Stimulated activated CD4-positive, alpha-beta T cell treated with anti-CD3 and anti-CD28 coated beads, Interleukin-12 subunit alpha, Interleukin-12 subunit beta, amount 100 ng/mL, for 48 hours (primary cell): ENCODE results near the gene ATP6V1C2.

ENCODE experiments used
- DNase-seq, 3 donors: peaks; one replicate each; pipeline ENCODE4 v3.0.0-alpha.2; 2020; ENCODE audit warnings: low read depth in 2 of 3, low spot score in 1 of 3

ATP6V1C2 gene

GRCh38 chr2:10832203-10832936 is 110.9 kb downstream of the ATP6V1C2 start:
- peak; percentile 72 to 80 (median 80) for DNase-seq

- DNase-seq = no peak
Measured at GRCh38 chr2:10833021-10833420, 111.6 kb downstream of the ATP6V1C2 start.

GRCh38 chr2:10834068-10834655 is 112.7 kb downstream of the ATP6V1C2 start:
- no peak for DNase-seq
